ENCODE data around the gene SAP25. TPM values are rescaled to one million over a fixed set of nuclear protein-coding genes. Genes with fewer than 3 reads are reported as not detected.
"Not testable (repeated sequence)": the region's sequence is repeated elsewhere in the genome, so short reads cannot be mapped to it uniquely, and the experiment has no call there.

The SAP25 gene
- total RNA-seq, 1 donor from 2014 or later, result 11.2 TPM

- Mint-ChIP-seq H3K4me1 (ENCODE audit: low read depth) (peaks cover 92% of the 10 kb centered on the region), H3K4me3 (peak overlapping the region; percentile 80), H3K36me3 (ENCODE audit: low read depth) (peaks cover 50% of the 10 kb centered on the region), H3K27ac (peak overlapping the region; percentile 100), H3K9me3 (no peaks in the 10 kb centered on the region), H3K27me3 (ENCODE audit: insufficient read depth) (no peaks in the 10 kb centered on the region)
- no peak for DNase-seq (ENCODE audit: low spot score)
- intact Hi-C loops (cut with micrococcal nuclease), result loop anchor here (2.0 kb wide), 2 partner anchors 52 to 68 kb away; partner anchors contain the start of gene MOSPD3
Measured at GRCh38 chr7:100544386-100544785, 29.3 kb downstream of the SAP25 start.

- Mint-ChIP-seq H3K4me1 (ENCODE audit: low read depth) (peaks cover 86% of the 10 kb centered on the region), H3K4me3 (peak overlapping the region; percentile 80), H3K36me3 (ENCODE audit: low read depth) (peaks cover 47% of the 10 kb centered on the region), H3K27me3 (ENCODE audit: insufficient read depth) (no peaks in the 10 kb centered on the region), H3K9me3 (no peaks in the 10 kb centered on the region), H3K27ac (peak overlapping the region; percentile 100)
- intact Hi-C loops (cut with micrococcal nuclease), result no loop called here
- DNase-seq (ENCODE audit: low spot score), result no peak
Measured at GRCh38 chr7:100543586-100543985, 30.1 kb downstream of the SAP25 start.

- Mint-ChIP-seq H3K4me3 (peak overlapping the region; percentile 98), H3K36me3 (ENCODE audit: low read depth) (peaks cover 34% of the 10 kb centered on the region), H3K4me1 (ENCODE audit: low read depth) (peaks cover 69% of the 10 kb centered on the region), H3K27ac (peak overlapping the region; percentile 85)
- intact Hi-C loops (cut with micrococcal nuclease); H3K9me3 Mint-ChIP-seq; DNase-seq (ENCODE audit: low spot score); H3K27me3 Mint-ChIP-seq (ENCODE audit: insufficient read depth): not testable (repeated sequence)
Measured at GRCh38 chr7:100541309-100541708, 32.4 kb downstream of the SAP25 start.

- intact Hi-C loops (cut with micrococcal nuclease), result no loop called here
- H3K4me3 Mint-ChIP-seq, result peak overlapping the region; percentile 98
- no peaks in the 10 kb centered on the region for H3K9me3 Mint-ChIP-seq
- no peaks in the 10 kb centered on the region for H3K27me3 Mint-ChIP-seq (ENCODE audit: insufficient read depth)
- H3K36me3 Mint-ChIP-seq (ENCODE audit: low read depth), result peaks cover 33% of the 10 kb centered on the region
- no peak for DNase-seq (ENCODE audit: low spot score)
- H3K4me1 Mint-ChIP-seq (ENCODE audit: low read depth), result peaks cover 58% of the 10 kb centered on the region
- H3K27ac Mint-ChIP-seq, result peak overlapping the region; percentile 82
Measured at GRCh38 chr7:100540073-100540723, 33.5 kb downstream of the SAP25 start.

- DNase-seq (ENCODE audit: low spot score), result no peak
- intact Hi-C loops (cut with micrococcal nuclease), result loop anchor here (1.0 kb wide), 6 partner anchors 11 to 134 kb away; partner anchors contain the start of genes FBXO24, GNB2, LRCH4 and PPP1R35
- Mint-ChIP-seq H3K4me3 (peak overlapping the region; percentile 98), H3K27me3 (ENCODE audit: insufficient read depth) (no peaks in the 10 kb centered on the region), H3K27ac (peak overlapping the region; percentile 85), H3K4me1 (ENCODE audit: low read depth) (peaks cover 51% of the 10 kb centered on the region), H3K36me3 (ENCODE audit: low read depth) (peaks cover 33% of the 10 kb centered on the region), H3K9me3 (no peaks in the 10 kb centered on the region)
Measured at GRCh38 chr7:100539436-100540006, 34.2 kb downstream of the SAP25 start.

GRCh38 chr7:100538654-100539435, 34.9 kb downstream of the SAP25 start, which contains the start of gene AGFG2:
Gene AGFG2 (plus strand): TSS chr7:100539203. CDS start chr7:100539347, 144 bp downstream.
- DNase-seq (ENCODE audit: low spot score), result peak; percentile 100
- Mint-ChIP-seq H3K9me3 (no peaks in the 10 kb centered on the region), H3K27me3 (ENCODE audit: insufficient read depth) (no peaks in the 10 kb centered on the region), H3K4me1 (ENCODE audit: low read depth) (peaks cover 44% of the 10 kb centered on the region), H3K27ac (peak within 1 kb of the TSS; percentile 85), H3K36me3 (ENCODE audit: low read depth) (peaks cover 28% of the 10 kb centered on the region), H3K4me3 (peak within 1 kb of the TSS; percentile 98)
- intact Hi-C loops (cut with micrococcal nuclease), result loop anchor here (1.0 kb wide), 10 partner anchors 7 to 134 kb away; partner anchors contain the start of genes FBXO24, GNB2, LRCH4 and PPP1R35

GRCh38 chr7:100538348-100538653, 35.4 kb downstream of the SAP25 start:
- peak overlapping the region; percentile 85 for H3K27ac Mint-ChIP-seq
- intact Hi-C loops (cut with micrococcal nuclease), result loop anchor here (1.0 kb wide), 4 partner anchors 8 to 59 kb away; partner anchors contain the start of gene TSC22D4
- H3K36me3 Mint-ChIP-seq (ENCODE audit: low read depth), result peaks cover 23% of the 10 kb centered on the region
- H3K9me3 Mint-ChIP-seq, result no peaks in the 10 kb centered on the region
- H3K4me3 Mint-ChIP-seq, result peak overlapping the region; percentile 98
- peaks cover 39% of the 10 kb centered on the region for H3K4me1 Mint-ChIP-seq (ENCODE audit: low read depth)
- H3K27me3 Mint-ChIP-seq (ENCODE audit: insufficient read depth), result no peaks in the 10 kb centered on the region
- no peak for DNase-seq (ENCODE audit: low spot score)

GRCh38 chr7:100536695-100537094, 37.0 kb downstream of the SAP25 start:
- DNase-seq (ENCODE audit: low spot score); H3K9me3 Mint-ChIP-seq; H3K4me3 Mint-ChIP-seq; H3K27me3 Mint-ChIP-seq (ENCODE audit: insufficient read depth); intact Hi-C loops (cut with micrococcal nuclease): not testable (repeated sequence)
- peaks cover 23% of the 10 kb centered on the region for H3K4me1 Mint-ChIP-seq (ENCODE audit: low read depth)
- H3K27ac Mint-ChIP-seq, result peak overlapping the region; percentile 52
- peaks cover 13% of the 10 kb centered on the region for H3K36me3 Mint-ChIP-seq (ENCODE audit: low read depth)

GRCh38 chr7:100535982-100536381, 37.7 kb downstream of the SAP25 start:
- H3K27ac Mint-ChIP-seq; H3K27me3 Mint-ChIP-seq (ENCODE audit: insufficient read depth); H3K4me3 Mint-ChIP-seq; H3K9me3 Mint-ChIP-seq; DNase-seq (ENCODE audit: low spot score); H3K36me3 Mint-ChIP-seq (ENCODE audit: low read depth); intact Hi-C loops (cut with micrococcal nuclease): not testable (repeated sequence)
- H3K4me1 Mint-ChIP-seq (ENCODE audit: low read depth), result peaks cover 16% of the 10 kb centered on the region

GRCh38 chr7:100532165-100533022, 41.3 kb downstream of the SAP25 start:
- no peak overlapping the region for H3K27ac Mint-ChIP-seq
- DNase-seq (ENCODE audit: low spot score), result no peak
- intact Hi-C loops (cut with micrococcal nuclease), result no loop called here
- H3K27me3 Mint-ChIP-seq (ENCODE audit: insufficient read depth), result peaks cover 2% of the 10 kb centered on the region
- no peaks in the 10 kb centered on the region for H3K36me3 Mint-ChIP-seq (ENCODE audit: low read depth)
- no peaks in the 10 kb centered on the region for H3K9me3 Mint-ChIP-seq
- no peak overlapping the region for H3K4me3 Mint-ChIP-seq
- peaks cover under 1% of the 10 kb centered on the region for H3K4me1 Mint-ChIP-seq (ENCODE audit: low read depth)

GRCh38 chr7:100528108-100528866, 45.4 kb downstream of the SAP25 start:
- H3K27ac Mint-ChIP-seq; H3K4me1 Mint-ChIP-seq (ENCODE audit: low read depth); H3K4me3 Mint-ChIP-seq; H3K27me3 Mint-ChIP-seq (ENCODE audit: insufficient read depth); H3K9me3 Mint-ChIP-seq; DNase-seq (ENCODE audit: low spot score); H3K36me3 Mint-ChIP-seq (ENCODE audit: low read depth): not testable (repeated sequence)
- intact Hi-C loops (cut with micrococcal nuclease), result loop anchor here (5.0 kb wide), 1 partner anchor 34 kb away; no protein-coding TSS in a partner anchor

- H3K9me3 Mint-ChIP-seq; intact Hi-C loops (cut with micrococcal nuclease); H3K27ac Mint-ChIP-seq; H3K4me1 Mint-ChIP-seq (ENCODE audit: low read depth); H3K36me3 Mint-ChIP-seq (ENCODE audit: low read depth); DNase-seq (ENCODE audit: low spot score); H3K27me3 Mint-ChIP-seq (ENCODE audit: insufficient read depth); H3K4me3 Mint-ChIP-seq: not testable (repeated sequence)
Measured at GRCh38 chr7:100523192-100523591, 50.5 kb downstream of the SAP25 start.
